ENCODE results near the gene TTLL11.

Gene TTLL11

GRCh38 chr9:121939643-121940042, 153.5 kb downstream of the TTLL11 start:
- no peak for DNase-seq (ENCODE audit: low read depth in 3 of 3)

GRCh38 chr9:121938621-121939020, 154.5 kb downstream of the TTLL11 start:
- DNase-seq (ENCODE audit: low read depth in 3 of 3): no peak

- no peak for DNase-seq (ENCODE audit: low read depth in 3 of 3)
Measured at GRCh38 chr9:121937240-121937639, 155.9 kb downstream of the TTLL11 start.

- no peak for DNase-seq (ENCODE audit: low read depth in 3 of 3)
Measured at GRCh38 chr9:121935739-121936138, 157.4 kb downstream of the TTLL11 start.

GRCh38 chr9:121930956-121931355, 162.2 kb downstream of the TTLL11 start:
- DNase-seq (ENCODE audit: low read depth in 3 of 3): no peak

GRCh38 chr9:121929893-121930875, 162.9 kb downstream of the TTLL11 start:
- no peak for DNase-seq (ENCODE audit: low read depth in 3 of 3)

- no peak for DNase-seq (ENCODE audit: low read depth in 3 of 3)
Measured at GRCh38 chr9:121927636-121928035, 165.5 kb downstream of the TTLL11 start.

- no peak for DNase-seq (ENCODE audit: low read depth in 3 of 3)
Measured at GRCh38 chr9:121927081-121927480, 166.0 kb downstream of the TTLL11 start.

GRCh38 chr9:121926351-121926801, 166.7 kb downstream of the TTLL11 start:
- DNase-seq (ENCODE audit: low read depth in 3 of 3): no peak

- no peak for DNase-seq (ENCODE audit: low read depth in 3 of 3)
Measured at GRCh38 chr9:121925935-121926334, 167.2 kb downstream of the TTLL11 start.

GRCh38 chr9:121924700-121925099, 168.4 kb downstream of the TTLL11 start:
- no peak for DNase-seq (ENCODE audit: low read depth in 3 of 3)

GRCh38 chr9:121921444-121921843, 171.7 kb downstream of the TTLL11 start:
- no peak for DNase-seq (ENCODE audit: low read depth in 3 of 3)

- no peak for DNase-seq (ENCODE audit: low read depth in 3 of 3)
Measured at GRCh38 chr9:121917375-121918335, 175.5 kb downstream of the TTLL11 start.

GRCh38 chr9:121915304-121915625, 177.8 kb downstream of the TTLL11 start:
- DNase-seq (ENCODE audit: low read depth in 3 of 3): no peak

- no peak for DNase-seq (ENCODE audit: low read depth in 3 of 3)
Measured at GRCh38 chr9:121914604-121915303, 178.4 kb downstream of the TTLL11 start.

- no peak for DNase-seq (ENCODE audit: low read depth in 3 of 3)
Measured at GRCh38 chr9:121914017-121914595, 179.0 kb downstream of the TTLL11 start.

- no peak for DNase-seq (ENCODE audit: low read depth in 3 of 3)
Measured at GRCh38 chr9:121912812-121913627, 180.1 kb downstream of the TTLL11 start.

GRCh38 chr9:121910491-121911040, 182.5 kb downstream of the TTLL11 start:
- DNase-seq (ENCODE audit: low read depth in 3 of 3): no peak

GRCh38 chr9:121909111-121909510, 184.0 kb downstream of the TTLL11 start:
- no peak for DNase-seq (ENCODE audit: low read depth in 3 of 3)
